VCaP (cell line): ENCODE data around the gene TUBB1.

ENCODE experiments used
- H3K27ac ChIP-seq: fragments of 450-650 bp; 2 replicates; pipeline ENCODE4 v1.5.1; 2017
- TF ChIP-seq, protein P1 (sequence below): fragments of 450-650 bp; conservative IDR thresholded peaks from 2 replicates; pipeline ENCODE4 v1.5.1; 2017; ENCODE audit warnings: mild to moderate bottlenecking, moderate library complexity

TUBB1 gene

GRCh38 chr20:59003836-59004492 is 15.3 kb upstream of the TUBB1 start:
- TF ChIP-seq, protein P1, sequence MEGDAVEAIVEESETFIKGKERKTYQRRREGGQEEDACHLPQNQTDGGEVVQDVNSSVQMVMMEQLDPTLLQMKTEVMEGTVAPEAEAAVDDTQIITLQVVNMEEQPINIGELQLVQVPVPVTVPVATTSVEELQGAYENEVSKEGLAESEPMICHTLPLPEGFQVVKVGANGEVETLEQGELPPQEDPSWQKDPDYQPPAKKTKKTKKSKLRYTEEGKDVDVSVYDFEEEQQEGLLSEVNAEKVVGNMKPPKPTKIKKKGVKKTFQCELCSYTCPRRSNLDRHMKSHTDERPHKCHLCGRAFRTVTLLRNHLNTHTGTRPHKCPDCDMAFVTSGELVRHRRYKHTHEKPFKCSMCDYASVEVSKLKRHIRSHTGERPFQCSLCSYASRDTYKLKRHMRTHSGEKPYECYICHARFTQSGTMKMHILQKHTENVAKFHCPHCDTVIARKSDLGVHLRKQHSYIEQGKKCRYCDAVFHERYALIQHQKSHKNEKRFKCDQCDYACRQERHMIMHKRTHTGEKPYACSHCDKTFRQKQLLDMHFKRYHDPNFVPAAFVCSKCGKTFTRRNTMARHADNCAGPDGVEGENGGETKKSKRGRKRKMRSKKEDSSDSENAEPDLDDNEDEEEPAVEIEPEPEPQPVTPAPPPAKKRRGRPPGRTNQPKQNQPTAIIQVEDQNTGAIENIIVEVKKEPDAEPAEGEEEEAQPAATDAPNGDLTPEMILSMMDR = no peak
- no peak overlapping the region for H3K27ac ChIP-seq

DNA sequence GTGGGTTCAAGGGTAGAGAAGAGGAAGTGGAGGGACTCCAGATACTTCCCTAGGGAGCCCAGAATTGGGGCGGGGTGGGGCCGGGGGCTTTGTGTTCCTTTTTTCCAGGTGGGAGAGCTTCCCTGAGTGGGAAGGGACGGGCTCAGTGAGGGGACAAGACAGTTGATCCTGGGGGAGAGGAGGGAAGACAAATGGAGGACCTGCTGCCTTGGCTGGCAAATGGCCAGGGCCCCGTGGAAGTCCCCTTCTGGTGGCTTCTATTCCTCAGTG is 14.8 kb upstream of the TUBB1 start:
- TF ChIP-seq, protein P1 = no peak
- no peak overlapping the region for H3K27ac ChIP-seq

GRCh38 chr20:59004763-59005522 is 14.3 kb upstream of the TUBB1 start:
- TF ChIP-seq, protein P1 = no peak
- H3K27ac ChIP-seq = peak overlapping the region; percentile 90; the same call in 1 of the 2 replicates

DNA sequence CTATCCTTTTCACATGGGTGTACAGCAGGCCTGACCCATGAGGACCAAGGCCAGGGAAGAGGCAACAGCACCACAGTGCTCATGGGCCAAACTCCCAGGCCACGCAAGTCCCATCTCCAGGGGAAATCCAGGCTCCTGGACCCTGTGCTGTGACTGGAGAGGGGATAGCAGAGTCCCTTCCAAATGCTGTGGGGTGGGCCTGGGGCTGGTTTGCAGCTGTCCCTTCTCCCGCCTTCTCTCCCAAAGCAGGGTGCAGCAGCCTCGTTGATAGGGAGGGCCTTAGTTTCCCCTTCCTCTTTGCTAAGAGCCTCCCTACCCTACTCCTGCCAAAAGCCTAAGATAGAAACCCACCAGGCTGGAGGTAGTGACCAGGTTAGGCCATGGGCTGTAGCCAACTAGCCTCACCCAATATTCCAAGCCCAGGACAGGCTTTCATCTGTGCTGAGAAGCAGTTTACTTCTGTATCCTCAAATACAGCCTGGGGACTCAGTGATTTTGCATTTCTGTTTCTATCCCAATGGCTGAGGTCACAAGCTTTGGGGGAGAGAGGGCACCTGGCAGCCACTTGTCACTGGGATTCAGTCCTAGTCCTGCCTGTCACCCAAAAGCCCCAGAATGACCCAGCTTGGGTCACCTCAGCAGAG is 13.6 kb upstream of the TUBB1 start:
- H3K27ac ChIP-seq = peak overlapping the region; percentile 90; the same call in 1 of the 2 replicates
- TF ChIP-seq, protein P1 = no peak

- TF ChIP-seq, protein P1 = no peak
- peak overlapping the region; percentile 90 for H3K27ac ChIP-seq
Measured at GRCh38 chr20:59006167-59006863, 12.9 kb upstream of the TUBB1 start.

- peak within 1 kb of the TSS; percentile 90 for H3K27ac ChIP-seq
- TF ChIP-seq, protein P1 = no peak
Measured at GRCh38 chr20:59006864-59007664, 12.2 kb upstream of the TUBB1 start, which contains the start of gene CTSZ. Gene CTSZ, minus strand, starts transcription at chr20:59007254. Its CDS starts 126 bp downstream, at chr20:59007128.
